Measurements from ENCODE around the gene DLAT. TPM values are rescaled to one million over a fixed set of nuclear protein-coding genes. Genes with fewer than 3 reads are reported as not detected.

The DLAT gene
- 38.7 and 50.3 TPM in 2 replicates for total RNA-seq

GRCh38 chr11:112024773-112025678 lies at the start of gene DLAT:
DLAT (plus strand) TSS chr11:112025408; CDS start chr11:112025473, 65 bp downstream.

DNA sequence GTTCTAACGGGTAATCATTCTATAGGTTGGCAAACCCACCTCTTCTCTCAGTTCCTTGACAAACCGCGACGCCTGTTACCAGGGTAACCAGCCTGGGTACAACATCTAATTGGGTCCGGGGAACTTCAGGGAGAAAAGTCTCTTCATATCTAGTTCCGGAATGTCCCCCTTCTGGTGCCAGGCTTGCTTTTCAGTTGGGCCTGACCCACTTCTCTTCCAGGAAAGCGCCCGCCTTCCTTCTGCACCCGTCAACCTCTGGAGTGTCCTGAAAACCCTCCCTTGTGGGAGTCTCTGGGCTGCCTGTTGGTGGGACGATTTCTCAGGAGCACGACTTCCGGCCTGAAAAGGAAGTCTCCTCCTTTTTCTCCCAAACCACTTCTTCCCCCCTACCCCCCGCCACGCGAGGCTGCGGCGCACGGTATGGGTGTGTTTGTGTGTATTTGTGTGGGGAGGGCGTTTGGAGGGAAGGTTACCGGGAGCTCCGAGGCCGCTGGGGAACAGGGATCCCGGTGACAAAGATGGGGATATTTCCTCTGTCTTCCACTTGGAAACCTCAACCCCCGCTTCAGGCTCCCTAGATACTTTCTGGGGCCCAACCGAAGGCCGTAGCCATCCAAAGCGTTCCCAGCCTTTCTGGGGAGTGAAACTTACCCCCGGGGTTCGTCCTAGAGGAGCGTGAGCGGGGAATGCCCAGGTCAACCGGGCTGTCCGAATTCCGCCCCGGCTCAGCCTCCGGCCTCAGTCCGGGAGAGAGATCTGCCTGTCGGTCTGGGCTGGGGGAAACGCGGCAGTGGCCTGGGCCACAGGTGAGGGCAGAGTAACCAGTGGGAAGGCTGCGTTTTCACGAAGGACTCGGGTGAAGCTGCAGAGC lies 49.0 kb downstream of the DLAT start, which contains the start of the genes NKAPD1 and PIH1D2:
TSS of gene NKAPD1 (plus strand) at position 359 of the 871 bp plus-strand sequence. CDS start 1,276 bp downstream, outside the sequence.
TSS of gene PIH1D2 (minus strand) at position 77 of the 871 bp plus-strand sequence. CDS start 843 bp downstream, outside the sequence.

DNA sequence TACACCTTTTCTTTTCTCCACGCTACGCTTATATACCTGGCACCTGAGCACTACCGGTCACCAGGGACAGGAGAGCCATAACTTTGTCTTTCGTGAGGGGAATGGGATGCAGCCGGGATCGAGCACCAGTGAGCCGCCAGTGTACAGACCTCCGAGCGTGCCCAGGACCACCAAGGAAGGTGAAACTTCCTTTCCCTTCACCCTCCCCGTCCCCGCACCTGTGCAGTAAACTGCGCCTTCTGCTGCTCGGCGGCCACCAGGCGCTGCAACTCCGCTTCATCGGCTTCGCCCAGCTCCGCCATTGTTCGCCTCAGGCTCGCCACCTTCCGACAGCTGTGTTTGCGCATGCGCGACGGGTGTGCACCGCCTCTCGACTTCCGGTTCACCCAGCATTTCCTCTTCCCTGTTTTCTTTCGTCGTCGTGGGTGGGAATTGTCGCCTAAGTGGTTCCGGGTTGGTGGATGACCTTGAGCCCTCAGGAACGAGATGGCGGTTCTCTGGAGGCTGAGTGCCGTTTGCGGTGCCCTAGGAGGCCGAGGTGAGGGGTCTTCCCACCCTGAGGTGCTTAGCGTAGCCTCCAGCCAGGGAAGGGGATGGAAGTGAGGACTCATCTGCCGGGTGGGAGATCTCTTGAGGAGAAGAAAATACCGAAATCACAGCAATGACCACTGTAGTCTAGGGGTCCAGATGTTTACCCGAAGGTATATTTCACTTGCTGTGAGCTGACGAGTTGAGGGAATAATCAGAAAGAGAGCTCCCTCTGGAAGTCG lies 61.4 kb downstream of the DLAT start, which contains the start of the genes SDHD and TIMM8B:
TSS of gene SDHD (plus strand) at position 452 of the 770 bp plus-strand sequence. CDS start at position 487, 35 bp downstream.
TSS of gene TIMM8B (minus strand) at position 335 of the 770 bp plus-strand sequence. CDS start at position 302, 33 bp downstream.

Other genes starting within 250 kb of the DLAT start
- gene ALG9, start 153.8 kb upstream of the DLAT start, total RNA-seq: 24.2 and 30.8 TPM in 2 replicates
- gene FDXACB1, start 146.2 kb upstream of the DLAT start, total RNA-seq: 1.3 and 2.7 TPM in 2 replicates
- gene CFAP68, start 145.9 kb upstream of the DLAT start, total RNA-seq: 7.9 and 21.2 TPM in 2 replicates
- gene CRYAB, start 113.6 kb upstream of the DLAT start, total RNA-seq: 4.2 and 16.6 TPM in 2 replicates
- gene HSPB2, start 112.7 kb upstream of the DLAT start, total RNA-seq: not detected in 2 replicates
- gene C11orf52, start 106.5 kb upstream of the DLAT start, total RNA-seq: 3.0 and 5.9 TPM in 2 replicates
- gene DIXDC1, start 88.1 kb upstream of the DLAT start, total RNA-seq: 3.5 and 3.6 TPM in 2 replicates
- 0.33 and 1.3 TPM in 2 replicates for gene PIH1D2, start 48.6 kb downstream of the DLAT start, total RNA-seq
- 7.1 and 27.6 TPM in 2 replicates for gene NKAPD1, start 48.9 kb downstream of the DLAT start, total RNA-seq
- 55.5 and 63.3 TPM in 2 replicates for gene TIMM8B, start 61.3 kb downstream of the DLAT start, total RNA-seq
- 69.7 and 77.3 TPM in 2 replicates for gene SDHD, start 61.5 kb downstream of the DLAT start, total RNA-seq
- 59.2 and 62.4 TPM in 2 replicates for gene IL18, start 138.7 kb downstream of the DLAT start, total RNA-seq
- gene TEX12, start 142.0 kb downstream of the DLAT start, total RNA-seq: 0.28 TPM in 1 of 2 replicates, not detected in the other
- 0.28 TPM in 1 of 2 replicates, not detected in the other for gene BCO2, start 150.1 kb downstream of the DLAT start, total RNA-seq
- gene PTS, start 201.0 kb downstream of the DLAT start, total RNA-seq: 44.3 and 48.3 TPM in 2 replicates
- gene PLET1, start 235.5 kb downstream of the DLAT start, total RNA-seq: not detected in 2 replicates

All from airway epithelial cell (primary cell).